22Rv1 (cell line): ENCODE measurements around the gene FHIT.
"Not testable (repeated sequence)": the region's sequence is repeated elsewhere in the genome, so short reads cannot be mapped to it uniquely, and the experiment has no call there.

Source experiments
- ZFX ChIP-seq: fragments of 450-650 bp; IDR thresholded peaks from 2 replicates; pipeline ENCODE4 v1.6.1; 2017; ENCODE audit warnings: antibody characterized with exemption, borderline replicate concordance
- TF ChIP-seq, protein P1 (sequence below): fragments of 450-650 bp; IDR thresholded peaks from 2 replicates; pipeline ENCODE4 v1.5.1; 2017; ENCODE audit warnings: mild to moderate bottlenecking

DNA sequence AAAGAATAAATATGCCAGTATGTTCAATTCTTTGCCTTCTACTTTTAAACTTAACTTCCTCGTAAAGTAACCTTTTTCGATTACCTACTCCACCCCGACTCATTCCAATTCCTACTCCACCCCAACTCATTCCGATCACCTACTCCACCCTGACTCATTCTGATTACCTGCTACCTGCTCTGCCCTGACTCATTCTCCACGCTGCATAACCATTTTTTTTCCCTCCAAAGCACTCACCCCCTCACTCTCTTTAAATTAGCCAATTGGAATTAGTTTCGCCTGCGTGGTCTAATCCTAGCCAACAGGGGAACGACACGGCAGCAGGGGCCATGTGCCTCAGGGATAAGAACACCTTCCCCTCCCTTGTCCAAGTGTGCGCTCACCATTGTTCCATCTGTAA, 362.3 kb downstream of the FHIT start:
- TF ChIP-seq, protein P1, sequence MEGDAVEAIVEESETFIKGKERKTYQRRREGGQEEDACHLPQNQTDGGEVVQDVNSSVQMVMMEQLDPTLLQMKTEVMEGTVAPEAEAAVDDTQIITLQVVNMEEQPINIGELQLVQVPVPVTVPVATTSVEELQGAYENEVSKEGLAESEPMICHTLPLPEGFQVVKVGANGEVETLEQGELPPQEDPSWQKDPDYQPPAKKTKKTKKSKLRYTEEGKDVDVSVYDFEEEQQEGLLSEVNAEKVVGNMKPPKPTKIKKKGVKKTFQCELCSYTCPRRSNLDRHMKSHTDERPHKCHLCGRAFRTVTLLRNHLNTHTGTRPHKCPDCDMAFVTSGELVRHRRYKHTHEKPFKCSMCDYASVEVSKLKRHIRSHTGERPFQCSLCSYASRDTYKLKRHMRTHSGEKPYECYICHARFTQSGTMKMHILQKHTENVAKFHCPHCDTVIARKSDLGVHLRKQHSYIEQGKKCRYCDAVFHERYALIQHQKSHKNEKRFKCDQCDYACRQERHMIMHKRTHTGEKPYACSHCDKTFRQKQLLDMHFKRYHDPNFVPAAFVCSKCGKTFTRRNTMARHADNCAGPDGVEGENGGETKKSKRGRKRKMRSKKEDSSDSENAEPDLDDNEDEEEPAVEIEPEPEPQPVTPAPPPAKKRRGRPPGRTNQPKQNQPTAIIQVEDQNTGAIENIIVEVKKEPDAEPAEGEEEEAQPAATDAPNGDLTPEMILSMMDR = not testable (repeated sequence)
- not testable (repeated sequence) for TF ChIP-seq ZFX
